ENCODE measurements around the gene CAPNS1.

- TF ChIP-seq CTCF (IDR thresholded peaks at IDR 0.05; ENCODE audit: poor library complexity) (no peak), EZH2 (IDR thresholded peaks at IDR 0.05; ENCODE audit: borderline replicate concordance) (no peak)
Measured at GRCh38 chr19:36149673-36150406, 10.0 kb downstream of the CAPNS1 start.
